CD4-positive, alpha-beta T cell treated with Interleukin-4 for 1 hour (primary cell): ENCODE data around the gene GNAT1.
A peak's percentile ranks its signal among the peaks of the same experiment; 100 is the strongest.
"Not testable (repeated sequence)": the region's sequence is repeated elsewhere in the genome, so short reads cannot be mapped to it uniquely, and the experiment has no call there.

ENCODE experiments used
- DNase-seq, 2 donors: peaks; one replicate each; pipeline ENCODE4 v3.0.0-alpha.2; 2020 to 2022

The GNAT1 gene

GRCh38 chr3:50243543-50243895, 52.1 kb downstream of the GNAT1 start:
- no peak for DNase-seq

- not testable (repeated sequence) for DNase-seq
Measured at GRCh38 chr3:50244813-50245212, 53.4 kb downstream of the GNAT1 start.

DNA sequence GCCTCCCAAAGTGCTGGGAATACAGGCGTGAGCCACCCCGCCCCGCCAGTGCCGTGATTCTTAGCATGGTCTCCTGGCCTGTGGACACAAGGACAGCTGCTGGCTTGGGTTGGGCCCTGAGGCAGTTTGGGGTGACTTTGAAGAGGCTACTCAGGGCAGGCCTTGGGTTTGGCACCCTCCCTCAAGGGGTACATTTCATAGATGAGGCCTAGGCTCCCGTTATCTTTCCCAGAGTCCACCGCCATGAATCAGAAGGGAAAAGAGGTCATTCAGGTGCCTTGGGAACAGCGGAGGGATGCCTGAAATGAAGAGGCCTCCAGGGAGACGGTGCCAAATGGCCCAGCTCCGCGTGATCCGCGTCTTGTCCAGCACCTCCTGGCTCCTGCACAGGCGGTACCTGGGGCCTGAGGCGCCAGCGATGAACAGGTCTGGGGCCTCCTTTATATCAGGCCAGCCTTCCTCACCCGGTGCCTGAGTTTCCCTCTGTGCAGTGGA, 53.9 kb downstream of the GNAT1 start:
- DNase-seq, result no peak

- DNase-seq, result peak; percentile 91 to 93
Measured at GRCh38 chr3:50245831-50246516, 54.6 kb downstream of the GNAT1 start.

DNA sequence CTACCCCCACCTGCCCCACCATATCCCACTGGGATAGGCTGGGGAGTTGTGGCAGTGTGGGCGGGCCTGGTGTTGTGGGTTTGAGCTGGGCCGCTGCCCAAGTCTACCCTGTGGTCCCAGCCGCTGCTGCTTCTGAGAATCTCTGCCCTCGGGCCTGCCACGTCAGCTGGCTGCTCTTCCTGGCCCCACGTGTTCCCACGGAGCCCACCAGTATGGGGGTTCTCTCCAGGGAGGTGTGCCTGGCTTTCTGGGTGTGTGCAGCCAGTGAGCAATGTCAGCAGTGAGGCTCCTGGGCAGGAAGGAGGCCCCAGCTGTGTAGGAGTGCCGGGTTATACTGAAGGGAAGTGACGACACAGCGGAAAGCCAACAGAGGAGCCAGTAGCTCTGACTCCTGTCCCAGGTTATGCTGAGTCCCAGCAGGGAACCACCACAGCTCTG, 55.1 kb downstream of the GNAT1 start:
- DNase-seq, result peak; percentile 82 to 86
